DMS 273 (cell line): Measurements from ENCODE around the gene PKD2L1.
A peak's percentile ranks its signal among the peaks of the same experiment; 100 is the strongest.
"Not testable (repeated sequence)": the region's sequence is repeated elsewhere in the genome, so short reads cannot be mapped to it uniquely, and the experiment has no call there.

Experiments used
- DNase-seq: peaks from one replicate; lab custom pipeline; 2025; ENCODE audit not compliant: unreplicated experiment; lab: John Stamatoyannopoulos, UW

The PKD2L1 gene

GRCh38 chr10:100330079-100330478 lies at the start of gene PKD2L1:
PKD2L1 (minus strand) TSS chr10:100330228; CDS start chr10:100330103, 125 bp downstream.
- no peak for DNase-seq

GRCh38 chr10:100377830-100378229 lies 47.8 kb upstream of the PKD2L1 start:
- DNase-seq = no peak

- not testable (repeated sequence) for DNase-seq
These were observed 46.6 kb upstream of the PKD2L1 start for GRCh38 chr10:100376656-100377055.

- DNase-seq = not testable (repeated sequence)
These were observed 44.8 kb upstream of the PKD2L1 start for GRCh38 chr10:100374677-100375353.

DNA sequence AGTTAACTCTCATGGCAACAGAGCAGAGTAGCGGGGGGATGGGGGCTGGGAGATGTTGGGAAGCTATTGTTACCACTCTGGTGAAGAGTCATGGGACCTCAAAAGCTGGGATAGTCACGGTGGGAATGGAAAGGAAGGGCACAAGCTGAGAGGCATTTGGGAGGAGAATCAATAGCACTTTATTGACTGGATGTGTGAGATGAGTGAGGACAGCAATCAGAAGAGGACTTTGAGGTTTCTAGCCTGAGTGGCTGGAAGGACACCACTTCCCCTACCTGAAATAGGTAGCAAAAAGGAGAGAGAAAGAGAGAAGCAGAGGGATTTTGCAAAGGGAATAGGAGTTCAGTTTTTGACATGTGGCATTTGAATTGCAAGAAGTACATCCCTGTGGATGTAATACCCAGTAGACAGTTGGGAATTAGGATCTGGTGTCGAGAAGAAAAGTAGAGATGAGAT lies 44.2 kb upstream of the PKD2L1 start:
- DNase-seq = no peak

DNA sequence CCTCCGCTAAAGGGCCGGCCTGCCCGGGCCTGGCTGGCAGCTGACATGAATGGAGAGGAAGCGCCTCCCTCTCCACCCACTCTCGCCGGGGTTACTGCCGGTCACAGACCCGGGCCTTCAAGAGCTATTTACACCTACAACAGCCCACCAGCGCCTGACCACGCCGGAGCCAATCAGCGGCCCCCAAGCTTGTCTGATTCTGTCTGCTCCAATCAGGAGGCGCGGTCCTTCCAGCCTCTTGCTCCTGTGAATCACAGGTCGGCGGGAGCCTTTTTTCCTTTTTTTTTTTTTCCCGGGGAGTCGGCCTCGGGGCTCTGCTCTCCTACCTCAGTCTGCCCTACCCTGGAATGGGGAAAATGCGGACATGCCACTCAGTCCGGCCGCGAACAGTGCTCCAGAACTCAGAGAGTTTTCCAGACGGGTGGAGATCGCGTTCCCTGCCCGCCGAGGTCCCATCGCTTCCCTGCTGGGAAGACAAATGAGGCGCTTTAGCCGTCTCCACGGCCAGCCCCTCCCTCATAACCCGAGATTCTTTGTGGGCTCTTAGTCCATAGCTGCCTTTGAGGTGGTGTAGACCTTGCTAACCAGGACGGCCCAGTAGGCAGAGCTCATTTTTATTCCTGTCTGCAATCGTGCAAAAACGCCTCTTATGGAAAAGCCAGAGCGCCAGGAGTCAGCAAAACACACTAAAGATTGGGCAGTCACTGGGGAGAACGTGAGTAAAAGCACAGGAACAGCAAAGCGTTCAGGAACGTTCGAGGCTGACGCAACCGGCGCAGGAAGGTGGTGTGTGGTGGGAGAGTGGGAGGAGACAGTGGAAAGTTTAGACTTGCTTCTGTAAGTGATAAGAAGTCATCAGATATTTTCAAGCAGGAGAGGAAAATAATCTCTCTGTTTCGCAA lies 43.5 kb upstream of the PKD2L1 start:
- DNase-seq = peak; percentile 97

DNA sequence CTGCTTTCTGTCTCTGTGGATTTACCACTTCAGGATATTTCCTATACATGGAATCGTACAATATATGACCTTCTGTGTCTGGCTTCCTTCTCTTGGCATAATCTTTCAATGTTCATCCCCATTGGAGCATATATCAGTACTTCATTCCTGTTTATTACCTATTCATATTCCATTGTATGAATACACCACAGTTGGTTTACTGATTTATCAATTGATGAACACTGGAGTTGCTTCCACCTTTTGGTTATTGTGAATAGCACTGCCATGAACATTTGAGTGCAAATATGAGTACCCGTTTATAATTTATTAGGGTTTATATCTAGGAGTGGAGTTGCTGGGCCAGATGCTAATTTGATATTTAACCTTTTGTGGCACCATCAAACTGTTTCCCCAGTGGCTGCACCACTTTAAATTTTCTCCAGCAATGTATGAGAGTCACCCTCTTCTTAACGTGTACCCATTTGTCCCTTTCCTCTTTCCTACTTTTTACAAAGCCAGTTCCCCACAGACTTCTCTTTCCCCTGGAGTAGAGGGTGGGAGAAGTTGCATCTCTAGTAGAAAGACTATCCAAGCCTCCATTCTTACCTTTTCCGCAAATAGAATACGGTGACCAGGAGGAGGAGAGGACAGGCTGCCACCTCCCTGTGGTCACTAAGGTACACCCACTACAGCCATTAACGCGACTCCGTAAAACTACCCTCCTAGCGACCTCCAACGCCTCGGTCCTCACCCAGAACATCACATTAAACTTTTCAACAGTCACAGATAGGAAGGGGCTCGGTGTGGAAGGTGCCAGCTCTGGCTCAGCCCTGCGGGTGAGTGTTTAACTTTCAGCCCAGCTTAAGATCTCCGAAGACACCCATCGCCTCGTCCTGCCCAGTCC lies 42.6 kb upstream of the PKD2L1 start:
- DNase-seq = no peak

DNA sequence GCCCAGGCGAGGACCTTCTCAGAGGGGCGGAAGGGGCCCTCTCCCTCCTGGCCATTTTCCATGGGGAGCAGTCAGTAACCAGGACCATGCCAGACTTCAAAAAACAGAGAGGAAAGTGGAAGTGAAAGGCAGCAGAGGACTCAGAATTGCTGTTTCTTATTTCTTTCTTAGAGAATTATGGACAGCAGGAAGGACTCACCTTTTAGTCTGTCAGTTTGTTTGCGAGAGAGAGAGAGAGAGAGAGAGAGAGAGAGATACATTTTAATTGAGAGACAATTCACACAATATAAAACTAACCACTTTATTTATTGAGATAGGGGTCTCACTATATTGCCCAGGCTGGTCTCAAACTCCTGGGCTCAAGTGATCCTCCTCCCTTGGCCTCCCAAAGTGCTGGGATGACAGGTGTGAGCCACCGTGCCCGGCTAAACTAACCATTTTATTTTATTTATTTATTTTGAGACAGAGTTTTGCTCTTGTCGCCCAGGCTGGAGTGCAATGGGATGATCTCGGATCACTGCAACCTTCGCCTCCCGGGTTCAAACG lies 41.5 kb upstream of the PKD2L1 start:
- no peak for DNase-seq

DNA sequence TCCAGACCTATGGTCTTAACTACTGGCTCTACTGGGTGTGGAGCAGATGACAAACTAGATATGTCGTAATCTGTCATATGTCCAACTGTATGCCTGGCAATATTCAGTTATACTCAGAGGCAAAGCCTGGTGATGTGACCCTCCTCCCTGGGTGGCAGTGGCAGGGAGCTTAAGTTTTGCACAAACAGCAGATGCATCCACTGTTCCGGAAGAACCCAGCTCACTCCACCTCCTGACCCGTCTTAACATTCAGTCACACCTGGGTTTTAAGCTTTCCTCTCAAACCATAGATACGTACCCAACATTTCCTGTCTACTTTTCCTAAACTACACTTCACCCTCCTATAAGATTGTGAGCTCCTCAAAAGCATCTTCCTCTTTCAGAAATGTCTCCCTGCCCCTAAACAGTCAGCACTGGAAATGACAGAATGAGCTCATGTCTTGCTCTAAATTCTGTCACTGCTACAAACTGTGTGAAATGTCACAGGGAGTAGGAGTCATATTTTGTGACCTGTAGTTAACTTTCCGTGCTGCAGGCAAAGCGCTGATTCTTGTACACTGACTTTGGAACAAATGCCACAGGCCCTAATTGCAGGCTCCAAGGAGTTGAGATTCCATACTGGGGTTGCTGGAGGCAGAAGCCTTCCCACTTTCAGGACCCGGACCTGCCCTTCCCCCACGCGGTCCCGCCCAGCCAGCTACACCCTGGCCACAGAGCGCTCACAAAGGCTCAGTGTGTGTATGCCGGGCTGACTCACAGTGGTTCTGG lies 40.9 kb upstream of the PKD2L1 start:
- DNase-seq = peak; percentile 41

GRCh38 chr10:100368721-100369120 lies 38.7 kb upstream of the PKD2L1 start:
- DNase-seq = no peak

GRCh38 chr10:100364735-100365391 lies 34.8 kb upstream of the PKD2L1 start:
- peak; percentile 95 for DNase-seq

GRCh38 chr10:100364175-100364574 lies 34.1 kb upstream of the PKD2L1 start:
- peak; percentile 17 for DNase-seq

DNA sequence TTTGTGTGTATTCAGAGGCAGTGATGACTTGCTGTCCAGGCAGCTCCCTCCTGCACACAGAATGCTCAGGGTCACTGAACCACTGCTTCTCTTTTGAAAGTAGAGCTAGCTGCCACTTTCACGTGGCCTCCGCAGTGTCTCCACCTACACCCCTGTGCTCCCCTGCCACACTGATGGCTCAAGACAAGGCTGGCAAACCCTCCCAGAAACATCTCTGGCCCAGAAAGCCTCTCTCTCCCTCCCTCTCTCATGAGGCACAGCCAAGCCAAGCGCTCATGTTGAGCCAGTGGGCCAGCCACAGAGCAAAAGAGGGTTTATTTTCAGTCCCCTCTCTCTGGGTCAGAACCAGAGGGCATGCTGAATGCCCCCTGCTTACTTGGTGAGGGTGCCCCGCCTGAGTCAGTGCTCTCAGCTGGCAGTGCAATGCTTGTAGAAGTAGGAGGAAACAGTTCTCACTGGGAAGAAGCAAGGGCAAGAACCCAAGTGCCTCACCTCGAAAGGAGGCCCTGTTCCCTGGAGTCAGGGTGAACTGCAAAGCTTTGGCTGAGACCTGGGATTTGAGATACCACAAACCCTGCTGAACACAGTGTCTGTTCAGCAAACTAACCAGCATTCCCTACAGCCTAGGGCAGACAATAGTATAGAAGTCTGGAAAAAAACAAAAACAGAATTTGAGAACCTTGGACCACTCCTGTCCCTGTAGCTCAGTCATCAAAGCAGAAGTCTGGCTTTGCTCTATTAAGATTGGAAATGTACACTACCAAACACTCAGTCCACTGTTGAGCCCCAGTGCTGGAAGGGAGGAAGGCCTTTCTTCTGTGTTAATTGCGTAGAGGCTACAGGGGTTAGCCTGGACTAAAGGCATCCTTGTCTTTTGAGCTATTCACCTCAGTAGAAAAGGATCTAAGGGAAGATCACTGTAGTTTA lies 32.8 kb upstream of the PKD2L1 start:
- DNase-seq = peak; percentile 17

GRCh38 chr10:100360234-100360633 lies 30.2 kb upstream of the PKD2L1 start:
- DNase-seq = no peak

DNA sequence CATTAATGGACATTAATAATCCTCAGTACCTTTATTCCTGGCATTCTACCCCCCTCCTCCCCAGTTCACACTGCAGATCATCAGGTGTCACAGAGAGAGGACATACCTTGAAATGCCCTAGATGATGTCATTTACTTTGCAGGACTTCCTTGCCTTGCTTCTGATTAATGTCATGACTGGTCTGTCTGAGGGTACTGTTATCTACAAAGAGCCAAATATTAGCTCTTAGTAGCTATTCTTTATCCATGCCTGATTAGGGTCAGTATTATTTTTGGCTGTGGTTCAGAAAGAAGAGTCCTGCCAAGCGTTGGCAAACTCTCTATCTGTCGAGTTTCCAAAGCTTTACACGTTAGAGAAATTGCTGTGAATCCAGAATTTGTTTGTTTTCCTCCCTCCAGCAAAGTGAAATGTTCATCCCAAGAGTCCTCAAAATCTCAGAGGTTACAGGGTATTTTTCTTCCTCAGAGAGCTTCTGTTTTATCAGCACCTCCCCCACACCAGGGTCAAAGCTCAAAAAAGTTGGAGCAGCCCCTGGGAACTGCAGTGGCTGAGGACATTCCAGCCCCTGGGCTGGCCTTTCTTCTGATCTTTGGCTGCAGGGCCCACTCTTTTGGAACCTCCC lies 29.6 kb upstream of the PKD2L1 start:
- DNase-seq = no peak

DNA sequence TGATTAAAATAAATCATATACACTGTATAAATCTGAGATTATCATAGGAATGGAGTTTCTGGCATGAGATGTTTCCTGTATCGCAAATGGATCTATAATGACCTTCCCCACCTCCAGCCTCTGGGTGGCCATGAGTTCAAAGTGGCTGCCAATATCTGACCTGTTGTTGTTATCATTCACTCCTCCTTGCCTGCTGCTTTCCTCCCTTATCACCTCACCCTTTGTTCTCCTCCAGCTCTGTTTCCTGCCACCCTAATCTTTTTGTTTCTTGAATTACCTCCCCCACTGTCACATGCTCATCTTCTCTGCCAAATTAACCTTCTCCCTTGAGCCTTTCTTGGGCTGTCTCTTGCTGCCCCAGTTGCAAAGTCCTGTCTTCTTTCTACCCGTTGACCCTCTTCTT lies 29.0 kb upstream of the PKD2L1 start:
- DNase-seq = no peak

- no peak for DNase-seq
These were observed 27.2 kb upstream of the PKD2L1 start for GRCh38 chr10:100357059-100357858.
